Stimulated activated CD8-positive, alpha-beta memory T cell treated with anti-CD3 and anti-CD28 coated beads, Interleukin-12 subunit alpha, Interleukin-12 subunit beta, amount 100 ng/mL, for 24 hours (primary cell): ENCODE results near the gene KCNJ4.
"Not testable (repeated sequence)": the region's sequence is repeated elsewhere in the genome, so short reads cannot be mapped to it uniquely, and the experiment has no call there.

Experiments
- DNase-seq: peaks from one replicate; pipeline ENCODE4 v3.0.0-alpha.2; 2020; ENCODE audit errors: extremely low read depth

KCNJ4 gene

DNA sequence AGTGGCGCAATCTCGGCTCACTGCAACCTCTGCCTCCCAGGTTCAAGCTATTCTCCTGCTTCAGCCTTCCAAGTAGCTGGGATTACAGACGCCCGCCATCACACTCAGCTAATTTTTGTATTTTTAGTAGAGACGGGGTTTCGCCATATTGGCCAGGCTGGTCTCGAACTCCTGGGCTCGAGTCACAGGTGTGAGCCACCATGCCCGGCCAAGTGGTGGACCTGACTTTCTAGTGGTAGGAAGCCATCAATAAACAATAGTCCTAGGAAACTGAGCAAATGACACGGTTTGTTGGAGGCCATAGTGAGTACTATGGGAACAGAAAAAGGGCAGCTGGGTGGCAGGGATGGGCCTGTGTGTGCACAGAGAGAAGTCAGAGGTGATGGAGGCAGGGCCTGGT lies 15.2 kb upstream of the KCNJ4 start:
- DNase-seq, result not testable (repeated sequence)

DNA sequence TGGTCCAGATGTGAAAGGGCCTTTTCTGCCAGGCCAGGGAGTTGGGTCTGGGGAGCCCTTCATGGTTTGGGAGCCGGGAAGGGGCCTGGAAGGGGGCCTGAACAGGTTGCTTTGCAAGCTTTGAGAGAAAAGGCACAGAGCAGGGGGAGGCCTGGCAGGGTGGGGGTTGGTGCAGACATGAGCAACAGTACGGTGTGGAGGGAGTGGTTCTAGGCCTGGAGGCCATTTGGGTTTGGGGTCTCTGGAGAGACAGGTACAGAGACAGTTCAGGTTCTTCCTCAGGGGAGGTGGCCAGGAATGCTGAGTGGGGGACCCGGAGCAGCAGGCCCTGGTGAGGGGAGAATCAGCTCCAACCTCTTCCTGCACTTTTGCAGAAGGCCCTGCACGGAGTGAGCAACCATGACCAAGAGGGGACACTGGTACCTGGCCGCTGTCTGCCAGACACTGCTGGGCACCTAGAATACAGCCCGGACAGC lies 14.3 kb upstream of the KCNJ4 start:
- no peak for DNase-seq

DNA sequence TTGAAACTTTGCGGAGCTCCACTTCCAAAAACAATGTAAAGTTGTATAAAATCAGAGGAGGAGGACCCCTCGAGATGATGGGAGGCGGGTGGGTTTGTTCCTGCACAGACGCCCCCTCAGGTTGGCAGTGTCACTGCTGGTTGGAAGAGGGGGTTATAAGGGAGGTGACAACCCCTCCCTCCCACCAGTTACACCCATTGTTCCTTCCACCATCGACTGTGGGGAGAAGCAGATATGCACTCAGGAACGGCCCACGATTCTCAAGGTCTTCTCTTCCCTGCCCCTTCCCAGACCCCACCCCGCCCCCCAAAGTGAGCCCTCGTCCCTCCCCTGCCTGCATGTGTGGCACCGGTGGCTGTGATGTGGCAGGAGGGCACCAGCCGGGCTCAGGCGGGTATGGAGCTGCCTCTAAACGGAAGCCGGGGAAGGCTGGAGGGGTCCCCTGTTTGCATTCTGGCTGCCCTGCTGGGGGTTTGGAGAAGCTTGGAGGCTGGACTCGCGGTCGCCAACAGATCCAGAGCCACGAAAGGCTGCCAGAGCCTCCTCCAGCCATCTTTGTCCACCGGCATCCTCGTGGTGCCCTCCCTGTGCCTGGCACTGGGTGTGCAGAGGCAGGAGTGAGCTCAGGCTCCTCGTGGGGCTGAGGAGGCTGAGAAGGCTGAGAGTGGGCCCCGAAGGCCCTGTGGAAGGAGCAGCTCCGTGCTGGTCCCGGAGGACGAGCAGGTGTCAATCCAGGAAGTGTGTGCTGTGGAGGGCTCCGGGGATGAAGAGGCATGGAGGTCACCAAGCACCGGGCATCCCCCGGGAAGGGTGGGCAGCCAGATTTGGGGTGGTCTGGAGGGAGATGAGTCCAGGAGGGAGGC lies 13.7 kb upstream of the KCNJ4 start:
- DNase-seq, result no peak

DNA sequence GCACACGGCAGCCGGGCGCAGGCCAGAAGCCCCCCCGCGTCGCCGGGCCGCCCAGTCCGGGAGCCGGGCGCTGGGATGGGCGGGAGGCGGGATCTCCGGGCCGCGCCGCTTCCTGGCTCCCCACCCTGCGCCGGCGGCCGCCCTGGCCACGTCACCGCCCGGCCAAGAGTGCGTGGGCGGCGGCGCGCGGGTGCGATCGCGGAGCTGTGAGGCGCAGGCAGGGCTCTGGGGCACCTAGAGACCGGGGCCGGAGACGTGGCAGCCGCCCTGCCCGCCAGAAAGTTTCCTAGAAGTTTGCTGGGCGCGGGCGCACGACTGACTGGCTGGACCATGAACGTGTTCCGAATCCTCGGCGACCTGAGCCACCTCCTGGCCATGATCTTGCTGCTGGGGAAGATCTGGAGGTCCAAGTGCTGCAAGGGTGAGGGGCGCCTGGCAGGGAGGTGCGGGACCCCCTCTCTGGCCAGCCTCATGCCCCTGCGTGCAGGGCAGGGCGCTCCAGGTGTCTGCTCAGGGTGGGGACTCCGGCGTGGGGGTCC lies 13.0 kb upstream of the KCNJ4 start, which contains the start of gene KDELR3:
Gene KDELR3, plus strand, starts transcription at position 193 of the 539 bp plus-strand sequence. Its CDS starts 138 bp downstream, at position 331.
- peak; percentile 26 for DNase-seq

DNA sequence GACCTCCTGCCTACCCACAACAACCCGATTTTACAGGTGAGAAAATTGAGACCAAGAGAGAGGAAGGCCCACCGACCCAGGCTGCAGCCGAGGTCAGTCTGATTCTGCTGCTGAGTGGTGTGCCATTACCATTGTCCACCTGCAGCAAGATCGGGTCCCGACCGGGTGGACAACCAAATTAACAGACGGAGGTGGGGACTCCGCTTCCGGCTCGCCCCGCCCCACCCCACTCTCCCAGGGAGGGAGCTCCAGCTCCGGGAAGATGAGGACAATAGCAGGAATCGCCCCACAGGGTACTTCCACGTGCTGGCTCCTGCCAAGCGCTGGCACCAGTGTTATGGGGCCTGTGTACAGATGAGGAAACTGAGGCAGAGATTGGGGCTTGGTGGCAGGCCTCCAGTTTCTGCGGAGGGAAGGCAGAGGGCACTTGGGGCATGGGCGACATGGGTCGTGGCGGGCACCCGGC lies 12.5 kb upstream of the KCNJ4 start:
- no peak for DNase-seq

DNA sequence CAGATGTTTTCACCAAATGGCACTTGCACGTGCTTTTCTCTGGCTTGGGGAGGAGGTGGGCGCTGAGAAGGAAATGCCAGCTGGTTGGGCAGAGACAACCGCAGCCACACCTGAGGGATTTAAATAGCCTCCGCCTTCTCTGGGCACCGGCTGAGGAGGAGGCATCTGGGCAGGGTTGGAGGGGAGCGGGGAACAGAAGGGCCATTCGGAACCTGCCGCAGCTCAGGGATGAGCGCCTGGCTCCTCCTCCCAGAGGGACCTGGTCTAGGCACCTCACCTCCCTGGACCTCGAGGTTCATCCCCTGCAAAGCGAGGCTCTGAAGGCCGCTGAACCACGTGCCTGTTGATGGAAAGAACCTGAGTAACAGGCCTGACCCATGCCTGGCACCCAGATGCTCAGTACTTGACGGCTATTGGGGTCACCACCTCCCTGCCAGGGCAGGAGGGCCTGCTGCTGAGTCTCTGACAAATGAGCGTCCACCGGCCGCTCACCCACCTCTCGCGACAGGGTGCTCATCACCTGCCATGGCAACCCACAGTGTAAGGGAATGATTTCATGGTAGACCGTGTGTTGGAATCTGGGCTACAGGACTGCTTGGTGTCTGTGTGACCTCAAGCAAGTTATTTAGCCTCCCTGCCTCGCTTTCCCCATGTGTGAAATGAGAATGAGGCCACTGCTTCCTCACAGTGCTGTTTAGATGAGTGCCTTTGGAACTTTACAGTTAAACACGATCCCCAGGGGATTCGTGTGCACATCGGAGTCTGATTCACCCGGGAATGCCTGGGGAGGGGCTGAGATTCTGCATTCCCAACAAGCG lies 10.9 kb upstream of the KCNJ4 start:
- no peak for DNase-seq

DNA sequence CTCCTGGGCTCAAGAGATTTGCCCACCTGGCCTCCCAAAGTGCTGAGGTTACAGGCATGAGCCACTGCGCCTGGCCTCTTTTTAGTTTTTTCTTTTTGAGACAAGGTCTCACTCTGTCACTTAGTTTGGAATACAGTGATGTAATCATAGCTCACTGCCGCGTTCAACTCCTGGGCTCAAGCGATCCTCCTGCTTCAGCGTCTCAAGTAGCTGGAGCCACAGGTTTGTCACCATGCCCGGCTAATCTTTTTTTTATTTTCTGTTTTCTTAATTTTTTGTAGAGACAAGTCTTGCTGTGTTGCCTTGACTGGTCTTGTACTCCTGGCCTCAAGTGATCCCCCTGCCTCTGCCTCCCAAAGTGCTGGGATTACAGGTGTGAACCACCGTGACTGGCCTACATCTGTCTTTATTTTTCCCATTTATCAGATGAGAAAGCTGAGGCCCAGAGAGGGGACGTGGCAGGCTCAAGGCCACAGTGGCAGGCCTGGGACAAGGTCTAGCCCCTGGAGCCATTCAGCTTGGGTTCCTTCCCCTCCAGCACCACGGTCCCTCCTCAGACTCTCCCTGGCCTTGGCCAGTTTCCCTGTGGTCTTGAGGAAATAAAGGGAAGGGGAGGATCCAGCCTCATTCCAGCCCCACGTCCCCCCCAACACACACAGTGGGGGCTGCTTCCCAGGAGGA lies 10.1 kb upstream of the KCNJ4 start:
- DNase-seq, result no peak

DNA sequence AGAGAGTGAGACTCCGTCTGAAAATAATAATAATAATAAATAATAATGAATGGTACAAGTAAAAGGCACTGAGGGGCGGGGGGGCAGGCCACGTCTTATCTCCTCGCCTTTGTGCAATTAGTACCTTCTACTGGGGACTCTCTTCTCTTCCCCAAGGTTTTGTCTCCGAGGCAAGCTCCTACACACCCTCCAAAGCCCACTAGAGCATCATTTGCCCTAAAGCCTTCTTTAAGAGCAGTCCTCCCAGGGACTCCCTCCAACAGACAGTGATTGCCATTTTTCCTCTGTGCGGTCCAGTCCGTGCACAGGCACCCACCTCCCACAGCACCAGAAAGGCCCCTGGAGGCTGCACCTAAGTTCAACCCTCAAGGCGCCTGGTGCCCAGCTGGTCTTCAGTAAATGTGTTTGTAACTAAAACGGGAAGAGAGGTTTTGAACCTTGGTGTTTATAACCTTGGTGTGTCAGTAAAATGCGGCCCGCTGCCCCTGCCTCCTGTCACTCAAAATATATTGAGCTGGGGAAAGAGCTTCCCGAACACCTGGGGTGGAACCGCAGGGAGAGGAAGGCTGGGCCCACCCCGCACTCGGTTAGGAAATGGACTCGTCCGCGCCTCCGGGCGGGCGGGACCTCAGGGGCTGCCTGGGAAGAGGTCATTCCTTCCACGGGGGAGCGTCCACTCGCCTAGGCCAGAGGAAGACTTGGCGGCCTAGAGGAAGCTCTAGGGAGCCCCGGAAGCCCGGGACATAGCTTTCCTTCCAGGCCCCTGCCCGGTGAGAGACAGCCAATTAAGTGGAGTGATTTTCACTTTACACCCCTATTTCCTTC lies 8.2 kb upstream of the KCNJ4 start:
- no peak for DNase-seq

DNA sequence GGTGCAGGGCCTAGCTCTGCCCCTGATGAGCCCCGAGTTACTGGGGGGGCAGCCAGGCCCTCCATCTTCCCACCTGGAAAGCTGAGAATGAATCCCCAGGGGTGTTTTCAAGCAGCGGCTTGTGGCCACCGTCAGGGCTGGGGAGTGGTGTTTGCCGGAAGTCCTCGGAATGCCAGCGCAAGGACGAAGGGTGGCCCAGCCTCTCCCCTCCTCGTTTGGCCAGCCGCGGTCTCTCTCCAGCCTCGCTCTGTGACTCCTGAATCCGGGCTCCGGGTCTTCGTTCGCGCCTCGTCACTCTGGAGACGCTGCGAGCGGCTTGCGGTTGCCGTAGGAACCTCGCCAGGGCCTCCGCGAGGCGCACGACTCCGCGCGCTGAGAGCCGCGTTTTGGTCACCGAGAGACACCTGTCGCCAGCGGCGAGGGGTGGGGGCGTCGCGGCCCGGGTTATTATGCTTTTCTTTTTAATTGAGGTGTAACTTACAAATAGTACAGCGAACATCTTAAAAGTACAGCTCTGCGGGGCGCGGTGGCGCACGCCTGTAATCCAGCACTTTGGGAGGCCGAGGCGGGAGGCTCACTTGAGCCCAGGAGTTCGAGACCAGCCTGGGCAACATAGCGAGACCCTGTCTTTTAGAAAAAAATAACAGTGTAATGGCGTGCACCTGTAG lies 6.5 kb upstream of the KCNJ4 start:
- DNase-seq, result peak; percentile 19

DNA sequence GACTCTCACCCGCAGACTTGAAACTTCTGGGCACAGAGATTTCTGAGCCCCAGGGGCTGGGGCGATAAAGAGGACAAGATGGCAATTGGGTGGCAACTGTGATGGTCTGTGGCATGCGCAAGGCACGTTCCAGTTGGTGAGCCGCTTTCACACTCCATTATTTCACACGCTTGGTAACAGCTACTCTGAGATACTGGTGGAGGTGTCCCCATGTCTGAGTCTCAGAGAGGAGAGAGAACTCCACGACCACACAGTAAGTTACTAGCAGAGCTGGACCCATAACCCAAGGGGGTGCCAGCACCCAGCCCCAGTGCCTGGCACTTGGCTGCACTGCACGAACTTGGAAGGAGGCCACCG lies 6.0 kb upstream of the KCNJ4 start:
- DNase-seq, result no peak

DNA sequence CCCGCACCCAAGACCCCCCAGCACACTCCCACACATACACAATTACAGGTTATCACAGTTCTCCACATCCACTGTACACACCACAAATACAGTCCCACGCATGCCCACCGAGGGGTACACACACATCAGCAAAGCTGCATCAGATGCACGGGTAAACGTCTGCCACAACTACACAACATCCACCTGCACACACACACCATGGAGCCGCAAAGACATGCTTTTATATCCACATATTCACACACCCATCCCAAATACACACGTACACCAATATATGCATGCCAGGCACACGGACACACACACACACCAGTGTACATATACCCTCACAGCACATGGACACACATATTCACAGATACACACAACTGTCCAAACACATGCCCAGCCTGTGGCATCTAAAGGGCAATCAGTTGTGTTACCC lies 5.4 kb upstream of the KCNJ4 start:
- DNase-seq, result no peak

DNA sequence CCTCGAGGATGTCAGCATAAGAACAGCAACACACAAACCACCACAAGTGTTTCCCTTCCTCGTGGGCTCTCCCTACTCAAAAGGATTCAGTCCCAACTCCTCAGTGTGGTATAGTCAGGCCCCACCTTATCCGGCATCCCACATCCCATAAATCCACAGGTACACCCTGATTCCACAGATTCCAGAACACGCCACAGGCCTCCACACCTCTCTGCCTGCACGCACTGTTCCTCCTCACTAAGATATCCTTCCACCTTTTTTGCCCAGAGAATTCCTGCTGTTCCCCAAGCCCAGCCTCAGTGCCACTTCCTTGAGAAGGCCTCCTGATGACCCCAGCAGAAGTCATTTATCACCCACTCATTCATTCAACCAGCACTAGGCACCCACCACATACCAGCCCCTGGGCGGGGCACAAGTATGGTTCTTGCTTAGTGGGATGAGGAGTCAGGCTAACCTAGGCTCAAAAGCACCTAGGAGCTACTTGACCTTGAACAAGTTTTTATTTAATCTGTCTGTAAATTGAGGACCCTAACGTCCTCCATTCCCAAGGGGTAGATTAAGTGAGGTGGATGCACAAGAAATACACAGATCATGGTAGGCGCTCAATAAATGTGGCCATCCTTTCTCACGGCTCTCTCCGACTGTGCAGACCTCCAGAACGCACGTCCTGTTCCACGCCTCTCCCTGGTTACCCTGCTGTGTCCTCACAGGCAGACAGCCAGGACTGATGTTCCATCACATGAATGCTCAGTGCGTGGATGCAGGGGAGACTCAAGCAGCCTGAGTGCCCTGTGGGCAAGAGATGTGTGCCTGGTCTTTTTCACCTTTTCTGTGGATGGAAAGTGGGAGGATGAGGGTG lies 2.1 kb upstream of the KCNJ4 start:
- no peak for DNase-seq

DNA sequence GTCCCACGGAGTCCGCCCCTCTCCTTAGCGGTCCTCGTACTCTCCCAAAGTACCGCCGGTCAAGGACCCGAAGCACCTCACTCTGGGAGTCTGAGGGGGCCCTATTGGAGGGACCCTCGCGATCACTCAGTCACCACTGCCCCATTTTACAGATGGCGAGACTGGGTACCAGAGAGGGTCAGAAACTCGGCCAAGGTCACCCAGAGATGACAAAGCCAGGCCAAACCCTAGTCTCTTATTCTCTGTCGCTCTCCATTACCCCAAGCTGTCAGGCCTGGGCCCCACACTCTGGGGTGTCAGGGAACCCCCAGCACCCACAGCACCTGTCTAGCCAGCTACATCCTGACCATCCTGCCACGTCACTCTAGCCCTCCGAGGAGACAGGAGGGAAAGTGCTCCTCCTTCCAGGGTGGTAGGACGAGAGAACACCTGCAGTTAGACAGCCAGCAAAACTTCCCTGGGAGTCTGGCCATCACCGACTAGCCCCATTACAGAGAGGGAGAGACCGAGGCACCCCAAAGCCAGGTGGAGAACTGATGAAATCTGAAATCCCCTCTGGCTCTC lies 1.4 kb upstream of the KCNJ4 start:
- DNase-seq, result no peak

DNA sequence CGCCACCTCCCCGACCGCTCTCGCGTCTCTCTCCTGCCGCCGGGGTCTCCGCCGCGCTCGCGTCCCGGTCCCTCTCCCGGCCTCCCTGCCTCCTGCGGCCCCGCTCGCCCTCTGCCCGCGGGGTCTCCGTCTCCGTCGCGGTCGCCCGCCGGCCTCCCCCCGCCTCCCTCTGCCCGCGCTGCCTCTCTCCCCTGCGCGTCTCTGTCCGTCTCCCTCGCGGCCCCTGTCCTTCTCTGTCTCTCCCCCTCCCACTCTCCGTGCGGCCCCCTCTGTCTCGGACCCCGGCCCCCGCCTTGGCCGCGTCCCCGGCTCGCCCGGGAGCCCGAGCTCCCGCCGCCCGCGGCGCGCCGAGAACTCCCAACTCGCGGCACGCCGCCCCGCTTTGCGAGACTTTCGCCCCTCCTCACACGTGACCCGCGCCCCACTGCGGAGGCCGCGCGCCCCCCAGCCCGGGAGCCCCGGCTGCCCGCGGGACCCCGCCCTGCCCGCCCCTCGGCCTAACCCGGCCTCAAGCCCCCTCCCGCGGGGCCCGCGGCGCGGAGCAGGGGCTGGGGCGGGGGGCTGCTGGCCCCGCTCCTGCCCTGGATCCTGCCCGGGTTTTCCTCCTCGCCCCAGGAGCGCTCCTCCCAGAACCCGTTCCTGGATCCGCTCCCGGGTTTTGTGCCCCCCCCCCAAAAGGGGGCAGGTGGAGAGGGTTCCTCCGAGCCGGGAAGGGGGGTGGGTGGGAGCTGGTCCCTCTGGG lies 702 bp upstream of the KCNJ4 start:
- no peak for DNase-seq

DNA sequence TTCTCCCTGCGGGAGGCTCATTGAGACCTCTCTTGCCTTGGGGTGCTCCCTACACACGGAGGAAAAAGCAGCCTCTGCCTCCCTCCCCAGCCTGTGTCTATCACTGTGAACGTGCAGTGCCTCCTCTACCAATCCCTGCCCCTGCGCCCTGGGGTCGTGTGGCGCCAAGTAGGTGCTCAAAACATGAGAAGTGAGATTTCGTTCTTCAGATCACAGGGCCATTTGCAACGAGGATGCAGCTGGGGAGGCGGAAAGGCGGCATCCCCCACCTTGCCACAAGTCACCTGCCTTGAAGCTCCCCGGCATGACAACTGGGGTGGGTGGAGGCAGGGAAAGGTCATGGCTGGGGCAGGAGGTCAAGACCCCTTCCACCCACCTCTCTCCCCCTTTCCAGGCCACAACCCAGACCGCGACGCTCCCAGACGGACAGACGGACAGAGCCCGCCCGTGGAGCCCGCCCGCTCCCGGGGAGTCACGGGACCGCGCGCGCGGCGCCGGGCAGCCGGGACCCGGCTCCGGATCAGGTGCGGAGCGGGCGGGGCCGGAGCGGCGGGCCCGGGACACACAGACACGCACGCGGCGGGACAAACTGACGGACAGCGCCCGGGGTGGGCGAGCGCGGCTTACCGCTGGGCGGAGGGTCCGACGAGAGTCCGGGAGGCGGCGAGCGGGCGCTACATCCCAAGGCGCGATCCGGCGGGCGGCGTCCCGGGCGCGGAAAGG lies 485 bp downstream of the KCNJ4 start:
- DNase-seq, result no peak

DNA sequence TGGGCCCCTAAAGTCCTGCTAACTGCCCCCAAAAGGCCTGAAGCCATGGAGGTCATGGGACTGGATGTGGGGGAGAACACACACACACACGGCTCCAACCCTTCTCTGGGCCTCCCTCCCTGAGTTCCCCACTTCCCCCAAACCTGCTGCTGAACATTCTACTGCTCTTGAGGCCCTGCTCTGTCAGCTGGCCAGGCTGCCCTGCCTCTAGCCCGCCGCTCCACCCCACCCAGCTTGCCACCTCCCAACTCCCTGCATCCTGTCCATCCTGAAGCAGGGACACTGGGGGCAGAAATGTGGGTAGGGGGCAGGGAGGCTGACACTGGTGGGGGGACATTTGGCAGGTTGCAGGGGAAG lies 1.0 kb downstream of the KCNJ4 start:
- no peak for DNase-seq

DNA sequence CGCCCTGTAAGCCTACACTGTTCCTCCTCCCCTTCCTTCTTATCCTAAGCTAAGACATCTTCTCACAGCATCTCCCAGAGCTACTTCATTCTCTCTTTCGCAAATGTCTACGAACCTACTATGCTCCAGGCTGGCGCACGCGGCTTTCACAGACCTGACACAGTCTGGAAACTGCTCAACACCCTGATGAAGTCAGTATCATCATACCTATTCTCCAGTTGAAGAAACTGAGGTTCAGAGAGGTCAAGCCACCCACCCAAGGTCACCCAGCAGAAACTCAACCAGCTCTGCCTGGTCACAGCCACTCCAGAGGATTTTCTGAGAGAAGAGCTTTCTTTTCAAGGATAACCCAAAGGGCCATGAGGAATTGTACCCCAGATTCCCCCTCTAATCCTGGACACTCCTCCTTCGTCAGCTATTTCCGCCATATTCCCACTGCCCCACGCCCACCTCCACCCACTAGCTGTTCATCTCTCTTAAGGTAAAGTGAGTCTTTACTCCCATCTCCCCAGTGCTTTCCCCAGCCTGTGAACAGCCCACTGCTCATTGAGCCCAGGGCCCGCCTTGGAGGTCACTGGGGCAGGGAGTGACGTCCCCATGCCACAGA lies 1.8 kb downstream of the KCNJ4 start:
- DNase-seq, result no peak
